Pancreas (tissue), 10 donors: ENCODE measurements around the gene DNER. TPM values are rescaled to one million over a fixed set of nuclear protein-coding genes. Genes with fewer than 3 reads are reported as not detected.

Experiments
- ATAC-seq, 4 donors: fragments of 200-7000 bp; cut with Tn5 transposase; one replicate each; pipeline versions ENCODE4 v1.8.0 to v1.9.1; 2020; ENCODE audit warnings: mild to moderate bottlenecking in 4 of 4, moderate library complexity in 4 of 4
- DNase-seq, 6 donors: peaks; one replicate each; pipeline ENCODE4 v3.0.0-alpha.2; 2020
- FAIRE-seq: peaks from 2 replicates; lab custom pipeline; 2012; peaks lifted over from hg19 to GRCh38; lab: Jason Lieb, UNC
- H3K27ac ChIP-seq, 4 donors: fragments of 200-600 bp; sonication (generic); 1 replicate in 3 of 4; 2 replicates in 1 of 4; pipeline versions ENCODE4 v1.5.0 to v1.8.0; 2020
- H3K27me3 ChIP-seq, 4 donors: fragments of 200-600 bp; one replicate each; pipeline ENCODE4 v1.8.0; 2021
- H3K36me3 ChIP-seq, 3 donors: fragments of 200-600 bp; sonication (generic) in 1 of 3; one replicate each; pipeline versions ENCODE4 v1.5.0 to v1.8.0; 2020 to 2021
- H3K4me1 ChIP-seq, 3 donors: fragments of 200-600 bp; one replicate each; pipeline ENCODE4 v1.8.0; 2021
- H3K4me3 ChIP-seq, 4 donors: fragments of 200-600 bp; sonication (generic) in 2 of 4; one replicate each; pipeline versions ENCODE4 v1.5.0 to v1.8.0; 2020 to 2021
- H3K9me3 ChIP-seq, 4 donors: fragments of 200-600 bp; one replicate each; pipeline ENCODE4 v1.8.0; 2021
- WGBS, 2 donors: extraction: QIAGEN DNeasy Blood & Tissue Kit; methylation state at CpG; one replicate each; pipeline ENCODE4 v1.1.7; 2013; 5-methylcytosine and 5-hydroxymethylcytosine counted together
- intact Hi-C, 3 donors: fragments of 100-400 bp; cut with DNase I; formaldehyde crosslinking; loops; one replicate each; pipeline versions ENCODE4 v1.11.1 to v1.14.2; 2022
- polyA plus RNA-seq, 2 donors: library from polyadenylated mRNA; stranded (reverse); fragments of 200-250 nt; gene quantifications; one replicate each; pipeline ENCODE4 v1.2.3, GENCODE V29; 2013
- total RNA-seq, 6 donors: library from RNA; stranded (reverse); fragmentation: NEBNext Ultra II Directional in 4 of 6; extraction: Animal tissue kit (Norgen Biotek cat#: 25700) in 4 of 6; gene quantifications; one replicate each; pipeline versions ENCODE4 v1.2.1 to v1.2.4, GENCODE V29; 2021 to 2023
- TF ChIP-seq, protein P1 (sequence below), 4 donors: fragments of 200-600 bp; sonication (generic) in 3 of 4; IDR thresholded peaks; one replicate each; pipeline versions ENCODE4 v1.5.0 to v1.8.0; 2021; ENCODE audit warnings: antibody characterized with exemption in 4 of 4
- donor health status: healthy with polysubstance abuse.
- donor health status: DM: no; HTN: no; CAD: no; lungs with moderate emphysema.
- donor health status: DM: no; HTN: no; CAD: no.
- donor health status: control.
- donor health status: control.
- donor health status: Bipolar disorder and iron deficiency.
- donor health status: DM: yes; HTN: yes; CAD: no.
- donor health status: DM: no; HTN: no; CAD: no.
- donor health status: DM: no; HTN: no; CAD: no.
- donor health status: DM: yes; HTN: yes; CAD: no.

The DNER gene
- total and polyA plus RNA-seq, 8 donors: 0.25 to 2.3 (median 0.44) TPM

DNA sequence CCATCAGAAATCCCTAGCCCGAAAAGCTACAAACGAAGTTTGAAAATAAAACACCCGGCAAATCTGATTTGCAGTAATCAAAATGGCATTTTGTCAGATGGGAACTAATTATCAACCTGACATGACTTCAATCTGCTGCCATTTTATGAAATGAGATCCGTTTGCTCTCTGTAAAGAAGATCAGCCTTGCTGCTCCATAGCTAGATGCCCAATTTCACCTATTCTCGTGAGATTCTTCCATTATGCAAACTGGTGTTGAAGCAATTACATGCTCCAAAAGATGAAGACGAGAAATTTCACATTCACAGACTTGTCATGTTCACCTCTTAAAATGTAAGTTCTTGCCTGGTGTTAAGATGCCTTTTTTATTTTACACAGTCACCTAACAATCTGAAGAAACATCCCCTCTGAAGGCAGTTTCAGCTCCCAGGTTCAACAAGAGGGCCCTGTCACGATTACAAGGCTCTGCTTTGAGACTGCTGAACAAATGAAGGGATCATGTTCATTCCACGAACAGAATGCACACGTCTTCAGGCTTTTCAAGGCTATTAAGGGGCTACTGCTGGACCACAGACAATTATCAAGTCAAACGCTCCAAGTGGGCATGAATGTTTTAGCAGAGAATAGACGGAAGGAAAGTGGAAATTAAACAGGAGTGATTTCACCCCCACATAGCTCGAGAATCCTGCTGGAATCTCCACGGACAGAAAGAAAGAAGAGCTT is 270.6 kb downstream of the DNER start:
- Histone ChIP-seq H3K36me3 (no peaks in the 10 kb centered on the region), H3K4me1 (no peaks in the 10 kb centered on the region), H3K27ac (no peak overlapping the region), H3K27me3 (no peaks in the 10 kb centered on the region), H3K9me3 (no peaks in the 10 kb centered on the region), H3K4me3 (no peak overlapping the region)
- 60 to 61% methylated on average over 13 of the region's 13 CpGs for WGBS, 2 donors
- intact Hi-C loops: no loop called here
- ATAC-seq (no peak), FAIRE-seq (no peak), DNase-seq (no peak)
- TF ChIP-seq, protein P1, sequence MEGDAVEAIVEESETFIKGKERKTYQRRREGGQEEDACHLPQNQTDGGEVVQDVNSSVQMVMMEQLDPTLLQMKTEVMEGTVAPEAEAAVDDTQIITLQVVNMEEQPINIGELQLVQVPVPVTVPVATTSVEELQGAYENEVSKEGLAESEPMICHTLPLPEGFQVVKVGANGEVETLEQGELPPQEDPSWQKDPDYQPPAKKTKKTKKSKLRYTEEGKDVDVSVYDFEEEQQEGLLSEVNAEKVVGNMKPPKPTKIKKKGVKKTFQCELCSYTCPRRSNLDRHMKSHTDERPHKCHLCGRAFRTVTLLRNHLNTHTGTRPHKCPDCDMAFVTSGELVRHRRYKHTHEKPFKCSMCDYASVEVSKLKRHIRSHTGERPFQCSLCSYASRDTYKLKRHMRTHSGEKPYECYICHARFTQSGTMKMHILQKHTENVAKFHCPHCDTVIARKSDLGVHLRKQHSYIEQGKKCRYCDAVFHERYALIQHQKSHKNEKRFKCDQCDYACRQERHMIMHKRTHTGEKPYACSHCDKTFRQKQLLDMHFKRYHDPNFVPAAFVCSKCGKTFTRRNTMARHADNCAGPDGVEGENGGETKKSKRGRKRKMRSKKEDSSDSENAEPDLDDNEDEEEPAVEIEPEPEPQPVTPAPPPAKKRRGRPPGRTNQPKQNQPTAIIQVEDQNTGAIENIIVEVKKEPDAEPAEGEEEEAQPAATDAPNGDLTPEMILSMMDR (IDR thresholded peaks at IDR 0.05): no peak

DNA sequence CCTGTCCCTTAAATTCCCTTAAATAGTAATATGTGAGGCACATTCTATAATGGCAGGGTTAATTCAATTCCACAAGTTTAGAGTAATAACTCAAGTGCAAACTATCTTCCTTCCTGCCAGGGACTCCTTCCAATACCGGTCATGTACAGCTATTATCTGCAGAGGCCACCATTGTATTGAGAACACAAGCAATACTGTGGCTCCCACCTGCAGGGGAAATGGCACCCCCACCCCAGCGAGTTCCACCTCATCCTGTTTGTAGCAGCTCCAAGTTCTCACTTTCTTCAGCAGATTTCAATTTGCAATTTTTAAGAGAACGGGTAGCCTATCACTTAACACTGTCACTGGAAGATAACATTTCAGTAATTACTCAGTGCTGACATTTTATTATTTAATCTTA is 271.2 kb downstream of the DNER start:
- Histone ChIP-seq H3K4me1 (no peaks in the 10 kb centered on the region), H3K36me3 (no peaks in the 10 kb centered on the region), H3K27ac (no peak overlapping the region), H3K27me3 (no peaks in the 10 kb centered on the region), H3K4me3 (no peak overlapping the region), H3K9me3 (no peaks in the 10 kb centered on the region)
- DNase-seq (no peak), ATAC-seq (no peak), FAIRE-seq (no peak)
- WGBS, 2 donors: 54 to 61% methylated on average over 3 of the region's 3 CpGs
- intact Hi-C loops: no loop called here
- TF ChIP-seq, protein P1 (IDR thresholded peaks at IDR 0.05): no peak

- Histone ChIP-seq H3K36me3 (no peaks in the 10 kb centered on the region), H3K4me3 (no peak overlapping the region), H3K9me3 (no peaks in the 10 kb centered on the region), H3K27ac (no peak overlapping the region), H3K4me1 (no peaks in the 10 kb centered on the region), H3K27me3 (no peaks in the 10 kb centered on the region)
- intact Hi-C loops: loop anchor here in 1 of 3 donors (10.0 kb wide), 1 partner anchor 146 kb away; no protein-coding TSS in a partner anchor
- ATAC-seq (no peak), FAIRE-seq (no peak), DNase-seq (no peak)
- 64 to 66% methylated on average over 6 of the region's 6 CpGs for WGBS, 2 donors
- TF ChIP-seq, protein P1 (IDR thresholded peaks at IDR 0.05): no peak
Measured at GRCh38 chr2:229438430-229439159, 275.8 kb downstream of the DNER start.

GRCh38 chr2:229437467-229437866 is 276.9 kb downstream of the DNER start:
- no peaks in the 10 kb centered on the region for H3K9me3 ChIP-seq
- DNase-seq (no peak), ATAC-seq (no peak), FAIRE-seq (no peak)
- H3K27me3 ChIP-seq: no peaks in the 10 kb centered on the region
- TF ChIP-seq, protein P1 (IDR thresholded peaks at IDR 0.05): no peak
- 77 to 79% methylated on average over 2 of the region's 2 CpGs for WGBS, 2 donors
- H3K36me3 ChIP-seq: no peaks in the 10 kb centered on the region
- no peak overlapping the region for H3K4me3 ChIP-seq
- no peaks in the 10 kb centered on the region for H3K4me1 ChIP-seq
- intact Hi-C loops: loop anchor here in 1 of 3 donors (10.0 kb wide), 1 partner anchor 147 kb away; no protein-coding TSS in a partner anchor
- no peak overlapping the region for H3K27ac ChIP-seq
